Vagina (tissue), 2 donors: ENCODE data around the gene ARHGAP10.

Experiments used
- CTCF ChIP-seq, 3 experiments: fragments of 450-650 bp in 2 of 3; fragments of 200-600 bp in 1 of 3; sonication (generic) in 1 of 3; IDR thresholded peaks; one replicate each; pipeline ENCODE4 v1.5.1; 2017 to 2019; ENCODE audit warnings: antibody characterized with exemption in 3 of 3, mild to moderate bottlenecking in 2 of 3, moderate library complexity in 2 of 3
- POLR2A ChIP-seq, 2 donors: fragments of 450-650 bp; IDR thresholded peaks; one replicate each; pipeline ENCODE4 v1.6.1; 2017; ENCODE audit warnings: antibody characterized with exemption in 2 of 2, mild to moderate bottlenecking in 2 of 2, moderate library complexity in 2 of 2
- POLR2AphosphoS5 ChIP-seq, 2 donors: sonication (generic); formaldehyde crosslinking; IDR thresholded peaks; one replicate each; pipeline ENCODE4 v1.9.0; 2017; ENCODE audit warnings: antibody characterized with exemption in 2 of 2, mild to moderate bottlenecking in 2 of 2, low read depth in 1 of 2; ENCODE audit not compliant: insufficient read depth in 1 of 2

DNA sequence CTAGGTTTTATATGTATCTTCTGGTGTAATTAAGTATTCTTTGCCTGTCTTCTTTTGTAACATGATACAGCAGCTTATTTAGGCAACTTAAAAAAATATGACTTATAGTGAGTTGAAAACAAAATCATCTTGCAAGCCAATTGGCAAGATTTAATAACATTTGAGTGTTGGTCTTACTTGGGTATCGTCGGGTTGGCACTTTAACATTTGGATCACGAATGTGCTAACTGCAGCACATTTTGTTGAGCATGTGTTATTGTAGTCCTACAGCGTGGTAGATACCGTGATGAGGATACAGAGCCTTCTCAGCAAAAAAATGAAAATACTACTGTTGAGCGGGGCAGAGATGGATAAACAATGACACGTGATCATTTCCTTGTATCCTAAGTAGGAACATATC is 295.3 kb downstream of the ARHGAP10 start:
- TF ChIP-seq POLR2AphosphoS5 (IDR thresholded peaks at IDR 0.05; ENCODE audit: insufficient read depth in 1 of 2, low read depth in 1 of 2) (no peak), CTCF (IDR thresholded peaks at IDR 0.05) (no peak), POLR2A (IDR thresholded peaks at IDR 0.05) (no peak)
